Measurements from ENCODE around the gene MEGF8.
A peak's percentile ranks its signal among the peaks of the same experiment; 100 is the strongest.

MEGF8 gene

DNA sequence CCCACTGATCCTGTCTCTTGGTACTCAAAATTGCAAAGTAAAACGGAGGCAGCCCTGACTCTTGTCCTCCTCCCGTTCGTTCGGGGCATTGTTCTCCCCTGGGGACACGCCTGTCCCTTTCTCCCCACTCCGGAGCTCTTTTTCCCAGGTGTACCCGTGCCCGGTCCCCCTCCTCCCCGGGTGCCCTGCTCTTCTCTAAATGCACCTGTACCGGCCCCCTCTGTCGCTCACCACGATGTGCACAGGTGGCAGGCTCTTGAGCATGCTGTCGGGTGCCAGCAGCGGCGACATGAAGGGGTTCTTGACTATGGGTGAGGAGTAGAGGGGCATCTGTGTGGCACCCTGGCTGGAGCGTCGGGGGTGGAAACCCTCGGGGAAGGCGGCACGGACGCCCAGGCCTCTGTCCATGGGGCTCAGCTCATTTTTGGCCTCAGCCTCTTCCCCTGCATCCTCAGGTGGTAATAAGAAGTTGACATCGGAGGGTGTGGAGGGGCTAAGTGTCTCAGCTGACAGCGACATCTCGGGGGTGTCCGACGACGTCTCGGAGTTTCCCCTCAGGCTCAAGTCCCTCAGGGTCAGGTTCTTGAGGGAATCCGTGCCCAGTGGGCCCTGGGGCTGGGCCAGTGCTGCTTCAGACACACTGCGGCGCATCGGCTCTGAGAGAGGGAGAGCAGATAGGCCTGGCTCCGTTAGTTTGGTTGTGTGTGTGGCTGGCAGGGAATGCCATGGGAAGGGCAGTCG is 77.1 kb downstream of the MEGF8 start:
- Histone ChIP-seq H3K27ac (peak overlapping the region in 6 of 11 experiments; percentile 45 to 72 (median 56); a peak in 8 of 22 replicates), H3K9ac (peak overlapping the region; percentile 24 to 84 (median 71); a peak in 19 of 22 replicates), H3K4me3 (peak overlapping the region in 9 of 10 experiments; percentile 51 to 72 (median 61); a peak in 16 of 20 replicates), H3K4me1 (peaks cover 22 to 44% (median 34%) of the 10 kb centered on the region in 10 experiments), H4K20me1 (peaks cover 0 to 60% (median 16%) of the 10 kb centered on the region in 11 experiments; a peak in 13 of 22 replicates), H3K9me3 (replicated peaks in 1 of 11) (no peaks in the 10 kb centered on the region), H3K36me3 (peaks cover 6 to 44% (median 37%) of the 10 kb centered on the region in 11 experiments; a peak in 17 of 22 replicates), H3K4me2 (peak overlapping the region; percentile 82 to 94 (median 90)), H3K27me3 (no peaks in the 10 kb centered on the region)
- TF ChIP-seq Cebpa-rat (IDR thresholded peaks at IDR 0.05) = no peak

DNA sequence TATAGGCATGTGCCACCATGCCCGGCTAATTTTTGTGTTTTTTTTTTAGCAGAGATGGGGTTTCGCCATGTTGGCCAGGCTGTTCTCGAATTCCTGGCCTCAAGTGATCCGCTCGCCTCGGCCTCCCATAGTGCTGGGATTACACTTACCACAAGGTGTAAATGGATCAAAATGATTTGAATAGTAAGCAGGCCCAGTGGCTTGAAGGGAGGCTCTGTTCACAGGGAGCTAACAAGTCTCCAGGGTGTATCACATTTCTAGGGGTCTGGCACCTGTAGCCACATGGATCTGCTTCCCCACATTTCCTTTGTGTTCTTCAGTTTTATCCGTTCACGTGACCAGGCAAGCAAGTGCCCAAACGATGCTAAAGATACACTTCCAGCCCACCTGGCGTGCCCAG is 78.2 kb downstream of the MEGF8 start:
- Histone ChIP-seq H3K36me3 (peaks cover 6 to 55% (median 47%) of the 10 kb centered on the region in 11 experiments; a peak in 18 of 22 replicates), H4K20me1 (peaks cover 0 to 70% (median 18%) of the 10 kb centered on the region in 11 experiments; a peak in 14 of 22 replicates), H3K9me3 (replicated peaks in 1 of 11) (no peaks in the 10 kb centered on the region), H3K27ac (no peak overlapping the region), H3K4me1 (peaks cover 12 to 34% (median 24%) of the 10 kb centered on the region in 10 experiments; a peak in 19 of 20 replicates), H3K27me3 (no peaks in the 10 kb centered on the region), H3K9ac (no peak overlapping the region), H3K4me2 (no peak overlapping the region), H3K4me3 (no peak overlapping the region)
- TF ChIP-seq Cebpa-rat (IDR thresholded peaks at IDR 0.05) = no peak

DNA sequence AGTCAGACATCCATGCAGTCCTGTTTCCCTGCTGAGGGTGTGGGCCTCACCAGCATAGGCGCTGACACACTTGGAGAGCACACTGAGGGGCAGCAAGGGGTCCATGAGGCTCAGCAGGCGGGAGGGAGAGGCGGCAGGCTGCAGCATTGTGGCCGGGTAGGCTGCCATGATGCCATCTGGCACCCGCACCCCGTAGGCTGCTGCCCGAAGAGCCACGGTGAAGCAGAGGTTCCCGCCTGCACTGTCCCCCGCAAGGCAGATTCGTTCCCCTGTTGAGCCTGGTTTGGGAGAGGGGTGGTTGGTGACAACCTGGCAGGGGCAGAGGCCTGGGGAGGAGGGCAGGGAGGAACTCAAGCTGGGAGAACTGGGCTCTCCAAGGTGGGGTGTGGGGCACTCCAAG is 80.7 kb downstream of the MEGF8 start:
- Histone ChIP-seq H3K27ac (no peak overlapping the region), H3K27me3 (no peaks in the 10 kb centered on the region), H3K9me3 (replicated peaks in 1 of 11) (no peaks in the 10 kb centered on the region), H3K9ac (no peak overlapping the region), H3K4me2 (no peak overlapping the region), H3K4me1 (peaks cover 1 to 13% (median 12%) of the 10 kb centered on the region in 10 experiments; a peak in 18 of 20 replicates), H3K36me3 (peaks cover 6 to 77% (median 51%) of the 10 kb centered on the region in 11 experiments; a peak in 20 of 22 replicates), H4K20me1 (peaks cover 0 to 82% (median 30%) of the 10 kb centered on the region in 11 experiments; a peak in 18 of 22 replicates), H3K4me3 (no peak overlapping the region)
- no peak for TF ChIP-seq Cebpa-rat (IDR thresholded peaks at IDR 0.05)

DNA sequence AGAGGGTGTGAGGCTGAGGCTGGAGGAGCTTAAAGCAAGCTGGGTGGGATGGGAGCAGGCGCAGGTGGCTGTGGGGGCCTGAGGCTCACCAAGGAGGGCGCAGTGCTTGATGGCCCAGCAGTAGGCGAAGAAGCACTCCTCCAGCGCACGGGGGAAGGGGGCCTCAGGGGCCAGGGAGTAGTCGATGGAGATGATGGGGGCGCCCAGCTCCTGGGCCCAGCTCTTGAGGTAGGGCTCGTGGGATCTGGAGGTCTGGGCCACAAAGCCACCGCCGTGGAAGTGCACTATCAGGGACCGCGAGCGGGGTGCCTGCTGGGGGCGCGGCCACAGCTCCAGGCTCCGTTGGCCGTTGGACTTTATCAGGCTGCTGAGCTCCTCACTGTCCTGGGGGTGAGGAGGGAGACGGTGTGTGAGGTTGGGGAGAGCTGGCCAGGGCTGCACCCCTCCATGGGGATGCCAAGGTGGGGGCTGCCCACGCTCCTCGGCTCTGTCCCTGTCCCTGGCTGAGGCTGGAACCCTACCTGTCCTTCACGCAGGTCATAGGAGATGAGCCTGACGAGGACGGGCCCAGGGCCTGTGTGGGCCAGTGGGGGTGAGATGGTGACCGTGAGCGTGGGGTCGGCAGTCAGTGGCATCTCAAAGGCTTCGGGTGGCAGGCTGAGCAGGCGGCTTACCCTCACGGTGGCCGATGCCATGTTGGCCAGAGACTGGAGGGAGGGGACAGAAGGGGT is 81.8 kb downstream of the MEGF8 start:
- no peak for TF ChIP-seq Cebpa-rat (IDR thresholded peaks at IDR 0.05)
- H3K27me3 ChIP-seq = no peaks in the 10 kb centered on the region
- H3K4me1 ChIP-seq = peaks cover 0 to 10% (median 7%) of the 10 kb centered on the region in 10 experiments; a peak in 13 of 20 replicates
- H3K4me3 ChIP-seq = no peak overlapping the region
- H3K9ac ChIP-seq = no peak overlapping the region
- peaks cover 6 to 89% (median 56%) of the 10 kb centered on the region in 11 experiments; a peak in 20 of 22 replicates for H3K36me3 ChIP-seq
- H3K27ac ChIP-seq = no peak overlapping the region
- H3K4me2 ChIP-seq = no peak overlapping the region
- no peaks in the 10 kb centered on the region for H3K9me3 ChIP-seq (replicated peaks in 1 of 11)
- peaks cover 0 to 92% (median 40%) of the 10 kb centered on the region in 11 experiments; a peak in 18 of 22 replicates for H4K20me1 ChIP-seq

DNA sequence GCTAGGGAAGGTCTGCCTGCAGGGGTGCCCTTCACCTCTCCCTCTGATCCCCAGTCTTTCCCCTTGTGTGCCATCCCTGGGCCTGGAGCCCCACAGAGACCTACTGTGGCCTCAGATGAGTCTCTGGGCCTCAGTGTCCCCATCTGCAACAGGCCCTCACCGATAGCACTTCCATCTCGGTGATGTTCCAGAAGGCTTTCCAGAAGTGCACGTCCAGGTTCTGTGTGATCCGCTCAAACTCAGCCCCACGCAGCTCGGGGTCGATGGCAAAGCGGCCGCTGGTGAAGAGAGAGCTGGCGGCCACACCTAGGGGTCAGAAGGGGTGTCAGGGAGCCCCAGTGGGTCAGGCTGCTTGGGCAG is 82.4 kb downstream of the MEGF8 start:
- Histone ChIP-seq H3K9ac (no peak overlapping the region), H3K4me2 (no peak overlapping the region), H4K20me1 (peaks cover 0 to 92% (median 40%) of the 10 kb centered on the region in 11 experiments; a peak in 18 of 22 replicates), H3K4me1 (peaks cover 0 to 10% (median 1%) of the 10 kb centered on the region in 10 experiments; a peak in 10 of 20 replicates), H3K27me3 (no peaks in the 10 kb centered on the region), H3K9me3 (replicated peaks in 1 of 11) (no peaks in the 10 kb centered on the region), H3K27ac (no peak overlapping the region), H3K4me3 (no peak overlapping the region), H3K36me3 (peaks cover 6 to 93% (median 56%) of the 10 kb centered on the region in 11 experiments; a peak in 20 of 22 replicates)
- TF ChIP-seq Cebpa-rat (IDR thresholded peaks at IDR 0.05) = no peak

DNA sequence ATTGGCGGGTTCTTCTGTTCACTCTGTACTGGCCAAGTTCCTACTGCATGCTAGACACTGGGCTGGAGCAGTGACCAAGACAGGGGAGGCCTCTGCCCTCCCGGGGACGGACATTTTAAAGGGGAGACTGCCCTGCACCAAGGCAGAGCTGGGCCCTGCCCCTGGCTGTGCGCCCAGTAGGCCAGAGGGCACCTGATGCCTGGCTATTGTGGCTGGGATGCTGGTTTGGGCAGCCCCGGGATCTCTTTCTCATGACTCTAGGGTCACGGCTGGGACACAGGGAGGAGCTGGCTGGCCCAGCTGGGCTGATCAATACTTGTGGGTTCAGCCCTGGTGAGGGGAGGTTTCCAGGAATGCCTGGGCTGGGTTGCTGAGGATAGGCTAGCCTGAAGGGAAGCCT is 84.0 kb downstream of the MEGF8 start:
- Histone ChIP-seq H3K4me2 (no peak overlapping the region), H3K4me1 (peaks cover 0 to 9% (median 0%) of the 10 kb centered on the region in 10 experiments; a peak in 1 of 20 replicates), H3K36me3 (peaks cover 6 to 93% (median 50%) of the 10 kb centered on the region in 11 experiments; a peak in 20 of 22 replicates), H3K4me3 (no peak overlapping the region), H3K9me3 (replicated peaks in 1 of 11) (no peaks in the 10 kb centered on the region), H3K9ac (no peak overlapping the region), H4K20me1 (peaks cover 0 to 94% (median 38%) of the 10 kb centered on the region in 11 experiments; a peak in 18 of 22 replicates), H3K27me3 (no peaks in the 10 kb centered on the region), H3K27ac (no peak overlapping the region)
- TF ChIP-seq Cebpa-rat (IDR thresholded peaks at IDR 0.05) = no peak

DNA sequence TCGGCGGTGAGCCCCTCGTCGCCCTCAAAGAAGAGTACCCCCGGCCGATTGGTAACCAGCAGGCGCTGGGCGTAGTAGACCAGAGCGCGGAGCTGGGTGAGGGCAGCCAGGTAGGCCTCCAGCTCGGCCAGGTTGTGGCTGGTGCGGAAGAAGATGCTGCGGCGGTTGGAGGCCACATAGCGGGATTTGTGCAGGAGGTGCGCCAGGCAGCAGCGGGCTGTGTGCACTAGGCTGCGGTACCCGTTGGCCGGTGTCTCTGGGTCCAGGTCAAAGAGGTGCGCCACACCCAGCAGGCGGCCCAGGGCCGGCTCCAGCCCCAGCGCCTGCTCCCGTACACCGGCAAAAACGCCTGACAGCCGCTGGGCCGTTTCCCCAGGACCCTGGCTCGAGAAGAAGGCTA is 84.9 kb downstream of the MEGF8 start:
- H3K4me3 ChIP-seq = no peak overlapping the region
- TF ChIP-seq Cebpa-rat (IDR thresholded peaks at IDR 0.05) = no peak
- no peak overlapping the region for H3K9ac ChIP-seq
- peaks cover 0 to 9% (median 0%) of the 10 kb centered on the region in 10 experiments; a peak in 1 of 20 replicates for H3K4me1 ChIP-seq
- no peaks in the 10 kb centered on the region for H3K9me3 ChIP-seq (replicated peaks in 1 of 11)
- H3K36me3 ChIP-seq = peaks cover under 1 to 89% (median 43%) of the 10 kb centered on the region in 11 experiments; a peak in 20 of 22 replicates
- peaks cover 0 to 87% (median 38%) of the 10 kb centered on the region in 11 experiments; a peak in 18 of 22 replicates for H4K20me1 ChIP-seq
- H3K4me2 ChIP-seq = no peak overlapping the region
- H3K27ac ChIP-seq = no peak overlapping the region
- H3K27me3 ChIP-seq = no peaks in the 10 kb centered on the region

DNA sequence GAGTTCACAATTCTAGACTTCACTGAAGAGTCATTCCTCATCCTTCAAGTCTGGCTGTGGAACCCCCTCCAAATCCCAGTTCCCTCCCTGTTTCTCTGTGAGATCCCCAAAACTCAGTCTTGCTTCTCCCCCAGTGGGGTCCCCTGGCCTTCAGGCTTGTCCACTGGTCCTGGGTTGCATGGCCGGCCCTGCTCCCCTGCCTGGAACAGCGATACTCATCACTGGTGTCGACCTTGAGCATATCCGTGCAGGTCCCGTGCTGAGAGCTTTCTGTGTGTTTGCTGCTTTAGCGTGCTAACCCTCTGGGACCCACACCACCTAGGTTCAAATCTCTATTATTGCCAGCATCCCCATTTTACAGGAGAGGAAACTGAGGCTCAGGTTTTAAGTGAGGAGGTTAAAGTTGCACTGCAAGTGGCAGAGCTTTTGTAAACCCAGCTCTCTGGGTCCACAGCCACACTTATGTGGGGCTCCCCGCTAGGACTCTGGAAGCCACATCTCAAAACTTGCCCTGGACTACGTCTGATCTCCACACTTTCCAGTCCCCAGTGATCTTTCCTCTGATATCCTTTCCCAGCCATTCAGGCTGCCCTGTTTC is 86.2 kb downstream of the MEGF8 start:
- Histone ChIP-seq H3K4me3 (no peak overlapping the region), H3K4me2 (no peak overlapping the region), H3K4me1 (peaks cover 0 to 9% (median 0%) of the 10 kb centered on the region in 10 experiments; a peak in 1 of 20 replicates), H3K9ac (0 out of 22 replicates have a peak overlapping the region, but pooled peaks of 2 of the 11 experiments have one; percentile 31 to 35), H3K36me3 (peaks cover 0 to 82% (median 33%) of the 10 kb centered on the region in 11 experiments; a peak in 19 of 22 replicates), H3K27me3 (no peaks in the 10 kb centered on the region), H4K20me1 (peaks cover 0 to 74% (median 38%) of the 10 kb centered on the region in 11 experiments; a peak in 18 of 22 replicates), H3K27ac (no peak overlapping the region), H3K9me3 (replicated peaks in 1 of 11) (no peaks in the 10 kb centered on the region)
- TF ChIP-seq Cebpa-rat (IDR thresholded peaks at IDR 0.05) = no peak
